Peyer's patch (tissue), 4 donors: Measurements from ENCODE around the gene CERS6. TPM values are rescaled to one million over a fixed set of nuclear protein-coding genes. Genes with fewer than 3 reads are reported as not detected.
"Not testable (repeated sequence)": the region's sequence is repeated elsewhere in the genome, so short reads cannot be mapped to it uniquely, and the experiment has no call there.

Source experiments
- DNase-seq, 3 donors: peaks; one replicate each; pipeline ENCODE4 v3.0.0-alpha.2; 2017 to 2019
- H3K27ac ChIP-seq, 4 donors: fragments of 200-600 bp; sonication (generic); one replicate each; pipeline ENCODE4 v1.5.1; 2016 to 2019
- H3K27me3 ChIP-seq, 2 donors: fragments of 200-600 bp; sonication (generic); one replicate each; pipeline ENCODE4 v1.5.1; 2019
- H3K36me3 ChIP-seq, 3 donors: fragments of 200-600 bp; sonication (generic); one replicate each; pipeline ENCODE4 v1.5.1; 2016 to 2019
- H3K4me1 ChIP-seq, 4 donors: fragments of 200-600 bp; sonication (generic); one replicate each; pipeline ENCODE4 v1.5.1; 2016 to 2019
- H3K4me3 ChIP-seq, 4 donors: fragments of 200-600 bp; sonication (generic); 1 replicate in 3 of 4; 2 replicates in 1 of 4; pipeline ENCODE4 v1.5.1; 2016 to 2019; ENCODE audit warnings: mild to moderate bottlenecking in 1 of 4
- H3K9me3 ChIP-seq, 4 donors: fragments of 200-600 bp; sonication (generic); one replicate each; pipeline ENCODE4 v1.5.1; 2016 to 2019; ENCODE audit warnings: mild to moderate bottlenecking in 1 of 4
- POLR2A ChIP-seq, 2 donors: fragments of 450-650 bp; IDR thresholded peaks; one replicate each; pipeline ENCODE4 v1.5.1; 2017; ENCODE audit warnings: antibody characterized with exemption in 2 of 2, mild to moderate bottlenecking in 2 of 2, moderate library complexity in 2 of 2
- total RNA-seq, 4 donors: library from RNA; depleted of rRNA; stranded (reverse); fragments of >200 nt; gene quantifications; one replicate each; pipeline ENCODE4 v1.1.0, GENCODE V29; 2016
- TF ChIP-seq, protein P1 (sequence below), 6 experiments: fragments of 450-650 bp in 4 of 6; fragments of 200-600 bp in 2 of 6; sonication (generic) in 1 of 6; IDR thresholded peaks; one replicate each; pipeline ENCODE4 v1.5.1; 2017 to 2019; ENCODE audit warnings: antibody characterized with exemption in 6 of 6, mild to moderate bottlenecking in 3 of 6, moderate library complexity in 1 of 6

CERS6 gene, protein sequence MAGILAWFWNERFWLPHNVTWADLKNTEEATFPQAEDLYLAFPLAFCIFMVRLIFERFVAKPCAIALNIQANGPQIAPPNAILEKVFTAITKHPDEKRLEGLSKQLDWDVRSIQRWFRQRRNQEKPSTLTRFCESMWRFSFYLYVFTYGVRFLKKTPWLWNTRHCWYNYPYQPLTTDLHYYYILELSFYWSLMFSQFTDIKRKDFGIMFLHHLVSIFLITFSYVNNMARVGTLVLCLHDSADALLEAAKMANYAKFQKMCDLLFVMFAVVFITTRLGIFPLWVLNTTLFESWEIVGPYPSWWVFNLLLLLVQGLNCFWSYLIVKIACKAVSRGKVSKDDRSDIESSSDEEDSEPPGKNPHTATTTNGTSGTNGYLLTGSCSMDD
- total RNA-seq, result 100 to 1,000 TPM in 1 of 4 donors, 10 to 100 TPM in 3; 28.1 to 110 (median 96.7) TPM

DNA sequence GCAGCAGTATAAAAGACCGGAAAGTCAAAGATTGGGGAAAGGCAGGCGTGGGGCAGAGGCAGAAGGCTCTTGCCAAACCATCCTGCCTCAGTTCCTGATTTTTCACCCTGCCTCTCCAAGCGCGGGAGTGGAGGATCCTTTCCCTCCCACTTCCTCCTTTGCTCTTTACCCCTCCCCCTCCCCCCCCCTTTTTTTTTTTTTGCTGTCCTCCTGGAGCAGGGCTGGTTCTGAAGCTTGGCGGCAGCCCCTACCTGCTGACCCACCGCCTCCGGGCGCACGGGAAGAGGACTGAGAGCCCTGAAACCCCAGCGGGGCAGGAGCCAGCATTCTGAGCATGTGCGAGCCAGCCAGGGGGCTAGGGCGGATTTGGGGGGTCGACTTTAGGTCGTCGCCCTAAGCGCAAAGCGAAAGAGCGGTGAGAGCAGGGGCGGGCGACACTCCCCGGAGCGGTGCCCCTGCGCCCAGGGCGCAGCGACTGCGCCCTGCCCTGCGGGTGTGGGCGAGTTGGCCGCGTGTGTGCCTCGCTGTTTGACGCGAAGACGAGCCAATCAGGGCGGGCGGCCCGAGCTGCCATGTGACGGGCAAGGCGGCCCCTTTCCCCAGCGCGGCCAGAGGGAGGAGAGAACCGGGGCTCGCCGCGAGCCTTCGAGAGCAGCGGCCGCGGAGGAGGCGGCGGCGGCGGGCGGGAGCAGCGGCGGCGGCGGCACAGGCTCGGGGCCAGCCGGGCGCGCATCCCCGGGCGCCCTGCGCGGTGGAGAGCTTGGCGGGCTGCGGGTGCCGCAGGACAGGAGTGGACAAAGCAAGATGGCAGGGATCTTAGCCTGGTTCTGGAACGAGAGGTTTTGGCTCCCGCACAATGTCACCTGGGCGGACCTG lies at the start of gene CERS6:
CERS6 (plus strand) TSS at position 628 of the 876 bp plus-strand sequence; CDS start at position 805, 177 bp downstream.
- peak; percentile 80 to 98 (median 96) for DNase-seq

DNA sequence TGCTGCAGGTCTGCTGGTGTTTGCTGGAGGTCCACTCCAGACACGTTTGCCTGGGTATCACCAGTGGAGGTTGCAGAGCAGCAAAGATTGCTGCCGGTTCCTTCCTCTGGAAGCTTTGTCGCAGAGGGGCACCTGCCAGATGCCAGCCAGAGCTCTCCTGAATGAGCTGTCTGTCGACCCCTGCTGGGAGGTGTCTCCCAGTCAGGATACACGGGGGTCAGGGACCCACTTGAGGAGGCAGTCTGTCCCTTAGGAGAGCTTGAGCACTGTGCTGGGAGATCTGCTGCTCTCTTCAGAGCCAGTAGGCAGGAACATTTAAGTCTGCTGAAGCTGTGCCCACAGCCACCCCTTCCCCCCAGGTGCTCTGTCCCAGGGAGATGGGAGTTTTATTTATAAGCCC lies 43.8 kb upstream of the CERS6 start:
- H3K27ac ChIP-seq, H3K27me3 ChIP-seq, DNase-seq, H3K4me1 ChIP-seq, H3K9me3 ChIP-seq, H3K4me3 ChIP-seq, H3K36me3 ChIP-seq: not testable (repeated sequence)

More for the DNA sequence above, at the start of gene CERS6:
- TF ChIP-seq, protein P1, sequence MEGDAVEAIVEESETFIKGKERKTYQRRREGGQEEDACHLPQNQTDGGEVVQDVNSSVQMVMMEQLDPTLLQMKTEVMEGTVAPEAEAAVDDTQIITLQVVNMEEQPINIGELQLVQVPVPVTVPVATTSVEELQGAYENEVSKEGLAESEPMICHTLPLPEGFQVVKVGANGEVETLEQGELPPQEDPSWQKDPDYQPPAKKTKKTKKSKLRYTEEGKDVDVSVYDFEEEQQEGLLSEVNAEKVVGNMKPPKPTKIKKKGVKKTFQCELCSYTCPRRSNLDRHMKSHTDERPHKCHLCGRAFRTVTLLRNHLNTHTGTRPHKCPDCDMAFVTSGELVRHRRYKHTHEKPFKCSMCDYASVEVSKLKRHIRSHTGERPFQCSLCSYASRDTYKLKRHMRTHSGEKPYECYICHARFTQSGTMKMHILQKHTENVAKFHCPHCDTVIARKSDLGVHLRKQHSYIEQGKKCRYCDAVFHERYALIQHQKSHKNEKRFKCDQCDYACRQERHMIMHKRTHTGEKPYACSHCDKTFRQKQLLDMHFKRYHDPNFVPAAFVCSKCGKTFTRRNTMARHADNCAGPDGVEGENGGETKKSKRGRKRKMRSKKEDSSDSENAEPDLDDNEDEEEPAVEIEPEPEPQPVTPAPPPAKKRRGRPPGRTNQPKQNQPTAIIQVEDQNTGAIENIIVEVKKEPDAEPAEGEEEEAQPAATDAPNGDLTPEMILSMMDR (IDR thresholded peaks at IDR 0.05), result peak in 3 of 6 experiments; percentile 16 to 29 (median 17)
- peak; percentile 95 to 96 for TF ChIP-seq POLR2A (IDR thresholded peaks at IDR 0.05)
- no peaks in the 10 kb centered on the region for H3K27me3 ChIP-seq
- no peaks in the 10 kb centered on the region for H3K4me1 ChIP-seq
- peaks cover 0 to 10% (median 0%) of the 10 kb centered on the region in 4 donors for H3K9me3 ChIP-seq
- H3K4me3 ChIP-seq, result peak within 1 kb of the TSS; percentile 61 to 98 (median 72)
- no peaks in the 10 kb centered on the region for H3K36me3 ChIP-seq
- H3K27ac ChIP-seq, result peak within 1 kb of the TSS; percentile 71 to 92 (median 86)

DNA sequence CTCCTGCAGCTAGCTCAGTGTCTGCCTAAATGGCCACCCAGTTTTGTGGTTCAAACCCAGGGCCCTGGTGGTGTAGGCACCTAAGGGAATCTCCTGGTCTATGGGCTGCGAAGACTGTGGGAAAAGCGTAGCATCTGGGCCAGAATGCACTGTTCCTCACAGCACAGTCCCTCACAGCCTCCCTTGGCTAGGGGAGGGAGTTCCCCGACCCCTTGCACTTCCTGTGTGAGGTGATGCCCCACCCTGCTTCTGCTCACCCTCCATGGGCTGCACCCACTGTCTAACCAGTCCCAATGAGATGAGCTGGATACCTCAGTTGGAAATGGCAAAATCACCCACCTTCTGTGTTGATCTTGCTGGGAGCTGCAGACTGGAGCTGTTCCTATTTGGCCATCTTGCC lies 43.0 kb upstream of the CERS6 start:
- H3K36me3 ChIP-seq, H3K9me3 ChIP-seq, H3K27me3 ChIP-seq, H3K27ac ChIP-seq, DNase-seq, H3K4me3 ChIP-seq, H3K4me1 ChIP-seq: not testable (repeated sequence)

DNA sequence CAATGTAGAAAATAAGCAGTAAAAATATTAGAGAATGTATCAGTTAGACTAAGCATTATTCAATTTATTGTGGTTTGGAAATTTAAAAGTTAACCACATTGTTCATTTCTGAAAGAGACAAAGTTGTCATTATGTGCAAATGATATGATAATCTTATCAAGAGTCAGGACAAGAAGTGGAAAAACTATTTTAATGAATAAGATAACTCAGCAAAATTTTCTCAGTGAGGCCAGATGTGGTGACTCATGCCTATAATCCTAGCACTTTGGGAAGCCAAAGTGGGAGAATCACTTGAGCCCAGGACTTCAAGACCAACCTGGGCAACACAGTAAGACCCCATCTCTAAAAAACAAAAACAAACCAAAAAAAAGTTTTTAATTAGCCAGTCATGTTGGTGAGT lies 39.5 kb upstream of the CERS6 start:
- Histone ChIP-seq H3K27me3 (no peaks in the 10 kb centered on the region), H3K9me3 (no peaks in the 10 kb centered on the region), H3K4me1 (no peaks in the 10 kb centered on the region), H3K27ac (no peak overlapping the region), H3K36me3 (no peaks in the 10 kb centered on the region), H3K4me3 (no peak overlapping the region)
- no peak for DNase-seq
- TF ChIP-seq, protein P1 (IDR thresholded peaks at IDR 0.05), result no peak
- TF ChIP-seq POLR2A (IDR thresholded peaks at IDR 0.05), result no peak

DNA sequence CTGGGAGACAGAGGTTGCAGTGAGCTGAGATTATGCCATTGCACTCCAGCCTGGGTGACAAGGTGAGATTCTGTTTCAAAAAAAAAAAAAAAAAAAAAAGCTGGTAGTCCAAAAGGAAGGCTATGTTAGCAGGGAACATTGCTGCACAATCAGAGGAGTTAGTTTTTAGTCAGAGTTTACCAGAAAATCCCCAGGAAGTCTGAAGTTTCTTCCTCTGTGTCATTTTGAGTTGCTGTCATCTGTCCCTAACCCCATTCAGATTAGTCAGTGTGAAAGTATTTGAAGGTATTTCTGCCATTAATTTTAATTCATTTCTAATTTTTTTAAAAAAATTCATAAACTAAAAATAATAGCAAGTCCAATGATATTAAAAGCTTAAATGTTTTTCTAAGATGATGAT lies 33.5 kb upstream of the CERS6 start:
- Histone ChIP-seq H3K4me3 (no peak overlapping the region), H3K9me3 (no peaks in the 10 kb centered on the region), H3K4me1 (no peaks in the 10 kb centered on the region), H3K27ac (no peak overlapping the region), H3K27me3 (no peaks in the 10 kb centered on the region), H3K36me3 (no peaks in the 10 kb centered on the region)
- TF ChIP-seq POLR2A (IDR thresholded peaks at IDR 0.05), result no peak
- TF ChIP-seq, protein P1 (IDR thresholded peaks at IDR 0.05), result no peak
- no peak for DNase-seq

DNA sequence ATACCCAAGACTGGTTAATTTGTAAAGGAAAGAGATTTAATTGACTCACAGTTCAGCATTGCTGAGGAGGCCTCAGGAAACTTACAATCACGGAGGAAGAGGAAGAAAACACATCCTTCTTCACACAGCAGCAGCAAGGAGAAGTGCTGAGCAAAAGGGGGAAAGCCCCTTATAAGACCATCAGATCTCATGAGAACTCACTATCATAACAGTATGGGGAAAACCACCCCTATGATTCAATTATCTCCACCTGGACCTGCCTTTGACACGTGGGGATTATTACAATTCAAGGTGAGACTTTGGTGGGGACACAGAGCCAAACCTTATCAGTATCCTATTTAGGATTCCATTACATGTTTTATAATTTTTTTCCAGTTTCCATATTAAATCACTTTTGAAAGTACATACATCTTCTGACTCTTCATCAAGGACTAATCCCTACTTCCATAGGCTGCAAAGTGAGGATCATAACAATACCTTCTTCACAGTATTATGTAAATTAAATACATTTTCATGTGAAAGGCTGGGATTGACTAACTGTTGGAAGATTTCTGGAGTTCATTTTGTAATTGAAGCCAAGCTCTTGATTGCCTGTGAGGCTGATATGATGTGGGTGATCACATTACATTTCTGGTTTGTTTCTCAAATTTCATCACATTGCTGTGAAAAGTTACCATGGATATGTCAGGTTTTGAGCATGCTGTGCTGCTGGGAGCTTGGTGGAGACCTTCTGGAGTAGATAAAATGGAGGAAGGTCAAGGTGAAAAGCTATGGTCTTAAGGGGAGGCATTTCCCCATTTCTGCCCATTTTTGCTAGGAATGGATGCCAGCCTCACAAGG lies 31.7 kb upstream of the CERS6 start:
- Histone ChIP-seq H3K4me3 (no peak overlapping the region), H3K27ac (no peak overlapping the region), H3K27me3 (no peaks in the 10 kb centered on the region), H3K4me1 (no peaks in the 10 kb centered on the region), H3K36me3 (no peaks in the 10 kb centered on the region), H3K9me3 (no peaks in the 10 kb centered on the region)
- no peak for TF ChIP-seq POLR2A (IDR thresholded peaks at IDR 0.05)
- TF ChIP-seq, protein P1 (IDR thresholded peaks at IDR 0.05), result no peak
- no peak for DNase-seq
